K562 (cell line): ENCODE data around the gene DYNC1H1. TPM values are rescaled to one million over a fixed set of nuclear protein-coding genes. Genes with fewer than 3 reads are reported as not detected.

Experiments
- CREB3L1 ChIP-seq: fragments of 450-650 bp; IDR thresholded peaks from 2 replicates; pipeline ENCODE4 v1.6.1; 2014; ENCODE audit warnings: low read depth, mild to moderate bottlenecking, moderate library complexity, borderline replicate concordance
- E2F4 ChIP-seq: sonication (generic); formaldehyde crosslinking; IDR thresholded peaks from 2 replicates; pipeline ENCODE4 v1.8.0; 2022; ENCODE audit warnings: mild to moderate bottlenecking, low read depth, missing genetic modification reagents
- EGR1 ChIP-seq: fragments of 450-650 bp; conservative IDR thresholded peaks from 2 replicates; pipeline ENCODE4 v1.6.1; 2017; ENCODE audit warnings: mild to moderate bottlenecking
- ELF2 ChIP-seq: fragments of 250-450 bp; sonication (Bioruptor Pico); IDR thresholded peaks from 2 replicates; pipeline ENCODE4 v1.5.0; 2021; ENCODE audit warnings: mild to moderate bottlenecking
- GABPA ChIP-seq: fragments of 200-800 bp; sonication (Bioruptor generic); conservative IDR thresholded peaks from 2 replicates; pipeline ENCODE4 v1.6.1; 2016; ENCODE audit warnings: low read depth, missing genetic modification characterization, missing compliant biosample characterization
- HDAC1 ChIP-seq, 2 experiments: fragments of 450-650 bp; IDR thresholded peaks; 2 replicates each; pipeline ENCODE4 v1.6.1; 2016 to 2017; ENCODE audit warnings: inconsistent platforms in 1 of 2, mild to moderate bottlenecking in 1 of 2, moderate library complexity in 1 of 2
- KLF6 ChIP-seq: fragments of 250-450 bp; sonication (Bioruptor Pico); IDR thresholded peaks from 2 replicates; pipeline ENCODE4 v1.4.0; 2020; ENCODE audit warnings: mild to moderate bottlenecking, moderate library complexity, borderline replicate concordance
- MAZ ChIP-seq, 2 experiments: fragments of 450-650 bp in 1 of 2; sonication (generic) in 1 of 2; formaldehyde crosslinking; IDR thresholded peaks in 1 of 2; conservative IDR thresholded peaks in 1 of 2; 2 replicates each; pipeline versions ENCODE4 v1.4.0 to v1.5.0; 2020; ENCODE audit warnings: mild to moderate bottlenecking in 1 of 2, missing genetic modification reagents in 1 of 2
- MYNN ChIP-seq, 2 experiments: sonication (generic); formaldehyde crosslinking in 1 of 2; IDR thresholded peaks; 2 replicates each; pipeline versions ENCODE4 v1.5.0 to v1.6.1; 2016 to 2020; ENCODE audit warnings: antibody characterized with exemption in 1 of 2, missing genetic modification reagents in 1 of 2
- NRF1 ChIP-seq, 2 experiments: fragments of 450-650 bp; IDR thresholded peaks in 1 of 2; conservative IDR thresholded peaks in 1 of 2; 2 replicates each; pipeline ENCODE4 v1.6.1; 2014; ENCODE audit warnings: mild to moderate bottlenecking in 2 of 2
- OTX1 ChIP-seq: fragments of 450-650 bp; formaldehyde crosslinking; IDR thresholded peaks from 2 replicates; pipeline ENCODE4 v1.4.0; 2022; ENCODE audit warnings: mild to moderate bottlenecking
- TAF7 ChIP-seq: fragments of 450-650 bp; IDR thresholded peaks from 2 replicates; pipeline ENCODE4 v1.6.1; 2016; ENCODE audit warnings: missing genetic modification characterization, missing compliant biosample characterization
- TGIF2 ChIP-seq: sonication (generic); formaldehyde crosslinking; IDR thresholded peaks from 2 replicates; pipeline ENCODE4 v1.8.1; 2022; ENCODE audit warnings: mild to moderate bottlenecking, missing genetic modification reagents, moderate library complexity
- TOE1 ChIP-seq, 2 experiments: fragments of 450-650 bp in 1 of 2; sonication (generic) in 1 of 2; formaldehyde crosslinking in 1 of 2; IDR thresholded peaks; 2 replicates each; pipeline versions ENCODE4 v1.7.1 to v1.8.0; 2016 to 2022; ENCODE audit warnings: borderline replicate concordance in 2 of 2, mild to moderate bottlenecking in 2 of 2, antibody characterized with exemption in 1 of 2, inconsistent platforms in 1 of 2, low read depth in 1 of 2, missing genetic modification reagents in 1 of 2, moderate library complexity in 1 of 2
- ZBTB7A ChIP-seq: IDR thresholded peaks from 2 replicates; pipeline ENCODE4 v1.6.1; 2011; ENCODE audit warnings: low read depth, mild to moderate bottlenecking, low read length, moderate library complexity, borderline replicate concordance; ENCODE audit not compliant: control insufficient read depth
- ZBTB8A ChIP-seq: fragments of 450-650 bp; IDR thresholded peaks from 2 replicates; pipeline ENCODE4 v1.6.1; 2018; ENCODE audit warnings: mild to moderate bottlenecking, moderate library complexity; ENCODE audit not compliant: partially characterized antibody
- ZFX ChIP-seq: sonication (generic); formaldehyde crosslinking; IDR thresholded peaks from 2 replicates; pipeline ENCODE4 v1.8.0; 2022; ENCODE audit warnings: mild to moderate bottlenecking, missing genetic modification reagents, moderate library complexity
- ZNF77 ChIP-seq: fragments of 250-450 bp; sonication (Bioruptor Pico); IDR thresholded peaks from 2 replicates; pipeline ENCODE4 v1.5.0; 2020
- polyA plus RNA-seq, 8 experiments: library from polyadenylated mRNA; depleted of rRNA in 4 of 8; stranded (reverse) in 5 of 8; unstranded in 3 of 8; fragments of >200 nt; fragmentation: Nextera tagmentation in 2 of 8; fragmentation: Illumina TruSeq in 1 of 8; extraction: Ambion mirVana in 2 of 8; extraction: Trizol in 1 of 8; gene quantifications; 2 replicates each; pipeline versions ENCODE4 v1.2.1 to v1.2.3, GENCODE V29; 2011 to 2014; ENCODE audit warnings: inconsistent platforms in 1 of 8, missing spikeins in 1 of 8
- total RNA-seq, 7 experiments: library from RNA; depleted of rRNA in 6 of 7; stranded (reverse); fragments of >200 nt in 6 of 7; fragmentation: Illumina TruSeq in 2 of 7; extraction: Trizol in 2 of 7; gene quantifications; 2 replicates each; pipeline versions ENCODE4 v1.2.1 to v1.2.3, GENCODE V29; 2011 to 2021; ENCODE audit warnings: low replicate concordance in 1 of 7
- TF ChIP-seq, protein P1 (sequence below): fragments of 250-450 bp; sonication (Bioruptor Pico); IDR thresholded peaks from 2 replicates; pipeline ENCODE4 v1.8.0; 2021; ENCODE audit warnings: moderate library complexity, mild to moderate bottlenecking, inconsistent platforms
- TF ChIP-seq, protein P2 (sequence below): fragments of 450-650 bp; formaldehyde crosslinking; IDR thresholded peaks from 2 replicates; pipeline ENCODE4 v1.4.0; 2020; ENCODE audit warnings: mild to moderate bottlenecking, moderate library complexity

Gene DYNC1H1
- total and polyA plus RNA-seq, 9 of the 15 experiments (the other 6 are each of a cell fraction or from before 2014, with no cell fraction given): 31.9 to 335 (median 115) TPM

- no peak for TF ChIP-seq TOE1 (IDR thresholded peaks at IDR 0.05; ENCODE audit: borderline replicate concordance)
- 0 out of 2 replicates have a peak, but pooled peaks have one; percentile 51 for TF ChIP-seq TOE1 (CRISPR knock-in tag; IDR thresholded peaks at IDR 0.05; ENCODE audit: borderline replicate concordance, low read depth)
- peak; percentile 74 for TF ChIP-seq TAF7 (tag)
- peak; percentile 66 to 69; a peak in 3 of 4 replicates for TF ChIP-seq MAZ (CRISPR knock-in tag; conservative IDR thresholded peaks at IDR 0.05 in 1 of 2, IDR thresholded peaks at IDR 0.05 in 1 of 2)
- TF ChIP-seq E2F4 (CRISPR knock-in tag): 0 out of 2 replicates have a peak, but pooled peaks have one; percentile 33
- TF ChIP-seq, protein P1, sequence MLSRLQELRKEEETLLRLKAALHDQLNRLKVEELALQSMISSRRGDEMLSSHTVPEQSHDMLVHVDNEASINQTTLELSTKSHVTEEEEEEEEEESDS (CRISPR knock-in tag): no peak
- TF ChIP-seq EGR1: peak; percentile 92
- no peak for TF ChIP-seq MYNN (IDR thresholded peaks at IDR 0.05)
- no peak for TF ChIP-seq MYNN (CRISPR knock-in tag; IDR thresholded peaks at IDR 0.05)
- TF ChIP-seq GABPA (tag): peak; percentile 74
- TF ChIP-seq OTX1: 0 out of 2 replicates have a peak, but pooled peaks have one; percentile 59
- TF ChIP-seq, protein P2, sequence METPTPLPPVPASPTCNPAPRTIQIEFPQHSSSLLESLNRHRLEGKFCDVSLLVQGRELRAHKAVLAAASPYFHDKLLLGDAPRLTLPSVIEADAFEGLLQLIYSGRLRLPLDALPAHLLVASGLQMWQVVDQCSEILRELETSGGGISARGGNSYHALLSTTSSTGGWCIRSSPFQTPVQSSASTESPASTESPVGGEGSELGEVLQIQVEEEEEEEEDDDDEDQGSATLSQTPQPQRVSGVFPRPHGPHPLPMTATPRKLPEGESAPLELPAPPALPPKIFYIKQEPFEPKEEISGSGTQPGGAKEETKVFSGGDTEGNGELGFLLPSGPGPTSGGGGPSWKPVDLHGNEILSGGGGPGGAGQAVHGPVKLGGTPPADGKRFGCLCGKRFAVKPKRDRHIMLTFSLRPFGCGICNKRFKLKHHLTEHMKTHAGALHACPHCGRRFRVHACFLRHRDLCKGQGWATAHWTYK (CRISPR knock-in tag): peak; percentile 48
- no peak for TF ChIP-seq ZBTB8A
- TF ChIP-seq ZFX (CRISPR knock-in tag): peak; percentile 63
- TF ChIP-seq HDAC1 (IDR thresholded peaks at IDR 0.05): peak in 1 of 2 experiments; percentile 9; a peak in 1 of 4 replicates
- TF ChIP-seq KLF6 (CRISPR knock-in tag): 0 out of 2 replicates have a peak, but pooled peaks have one; percentile 15
- peak; percentile 92 to 94 for TF ChIP-seq NRF1 (conservative IDR thresholded peaks at IDR 0.05 in 1 of 2, IDR thresholded peaks at IDR 0.05 in 1 of 2)
- no peak for TF ChIP-seq ELF2
- TF ChIP-seq ZNF77 (CRISPR knock-in tag): no peak
- 0 out of 2 replicates have a peak, but pooled peaks have one; percentile 44 for TF ChIP-seq CREB3L1
- TF ChIP-seq ZBTB7A: peak; percentile 83; the same call in 1 of the 2 replicates
- TF ChIP-seq TGIF2 (CRISPR knock-in tag): no peak
Measured at GRCh38 chr14:102086972-102087761, 122.8 kb downstream of the DYNC1H1 start, which contains the start of gene HSP90AA1 (continued).
